Measurements from ENCODE around the gene MINAR1.

GRCh38 chr15:79453446-79453845 is 21.3 kb downstream of the MINAR1 start:
- TF ChIP-seq EZH2phosphoT487 (IDR thresholded peaks at IDR 0.05; ENCODE audit: low read depth) (no peak), CTCF (IDR thresholded peaks at IDR 0.05; ENCODE audit: low read depth, low read length) (no peak)

Measured in OCI-LY3 (cell line).